Subcutaneous abdominal adipose tissue (tissue), 5 donors: ENCODE data around the gene CDKAL1.
"Not testable (repeated sequence)": the region's sequence is repeated elsewhere in the genome, so short reads cannot be mapped to it uniquely, and the experiment has no call there.

Experiments used
- H3K27ac ChIP-seq: one replicate; pipeline ENCODE4 v1.7.0; 2013; ENCODE audit warnings: low read depth, mild to moderate bottlenecking, inconsistent platforms, low read length, moderate library complexity
- H3K27me3 ChIP-seq, 5 donors: one replicate each; pipeline ENCODE4 v1.7.0; 2013; ENCODE audit warnings: low read length in 5 of 5, inconsistent platforms in 1 of 5; ENCODE audit not compliant: control insufficient read depth in 5 of 5, insufficient read depth in 4 of 5
- H3K36me3 ChIP-seq, 5 donors: one replicate each; pipeline ENCODE4 v1.7.0; 2013; ENCODE audit warnings: low read length in 5 of 5; ENCODE audit not compliant: control insufficient read depth in 5 of 5, insufficient read depth in 5 of 5
- H3K4me1 ChIP-seq, 5 donors: one replicate each; pipeline ENCODE4 v1.7.0; 2013; ENCODE audit warnings: low read length in 5 of 5, mild to moderate bottlenecking in 3 of 5, moderate library complexity in 1 of 5; ENCODE audit not compliant: control insufficient read depth in 5 of 5, insufficient read depth in 5 of 5
- H3K4me3 ChIP-seq, 5 donors: one replicate each; pipeline ENCODE4 v1.7.0; 2013; ENCODE audit warnings: low read length in 5 of 5, low read depth in 1 of 5
- H3K9ac ChIP-seq, 5 donors: one replicate each; pipeline ENCODE4 v1.7.0; 2013; ENCODE audit warnings: low read length in 5 of 5, mild to moderate bottlenecking in 4 of 5, moderate library complexity in 3 of 5
- H3K9me3 ChIP-seq, 5 donors: one replicate each; pipeline ENCODE4 v1.7.0; 2013; ENCODE audit warnings: low read length in 5 of 5; ENCODE audit not compliant: control insufficient read depth in 5 of 5
- donor health status: healthy.
- donor health status: healthy.
- donor health status: healthy.
- donor health status: healthy.
- donor health status: healthy.

CDKAL1 gene

DNA sequence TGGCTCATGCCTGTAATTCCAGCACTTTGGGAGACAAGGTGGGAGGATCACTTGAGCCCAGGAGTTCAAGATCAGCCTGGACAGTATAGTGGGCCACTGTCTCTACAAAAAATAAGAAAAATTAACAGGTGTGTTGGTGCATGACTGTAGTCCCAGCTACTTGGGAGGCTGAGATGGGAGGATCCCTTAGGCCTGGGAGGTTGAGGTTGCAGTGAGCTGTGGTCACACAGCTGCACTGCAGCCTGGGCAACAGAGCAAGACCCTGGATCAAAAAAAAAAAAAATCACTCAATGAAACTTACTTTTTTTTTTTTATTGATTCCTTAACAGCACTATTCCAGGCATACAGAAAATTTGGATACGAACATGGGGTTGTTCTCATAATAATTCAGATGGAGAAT lies 14.0 kb downstream of the CDKAL1 start:
- H3K9me3 ChIP-seq: no peaks in the 10 kb centered on the region
- peaks cover 12 to 34% (median 18%) of the 10 kb centered on the region in 5 donors for H3K36me3 ChIP-seq
- no peaks in the 10 kb centered on the region for H3K27me3 ChIP-seq
- H3K4me3 ChIP-seq: no peak overlapping the region
- H3K9ac ChIP-seq: no peak overlapping the region
- peaks cover 0 to under 1% (median 0%) of the 10 kb centered on the region in 5 donors for H3K4me1 ChIP-seq
- no peak overlapping the region for H3K27ac ChIP-seq

DNA sequence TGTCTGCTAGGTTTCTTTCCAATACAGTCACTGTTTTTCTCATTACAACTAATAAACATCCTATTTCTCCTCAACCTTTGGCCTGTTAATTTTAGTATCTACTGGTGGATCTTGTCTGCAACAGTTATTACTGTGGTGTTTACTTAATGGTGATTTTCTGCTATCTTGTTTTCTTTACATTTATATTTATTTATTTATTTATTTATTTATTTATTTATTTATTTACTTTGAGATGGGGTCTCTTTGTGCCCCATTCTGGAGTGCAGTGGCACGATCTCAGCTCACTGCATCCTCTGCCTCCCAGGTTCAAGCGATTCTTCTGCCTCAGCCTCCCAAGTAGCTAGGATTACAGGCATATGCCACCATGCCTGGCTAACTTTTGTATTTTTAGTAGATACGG lies 15.1 kb downstream of the CDKAL1 start:
- H3K27ac ChIP-seq, H3K4me3 ChIP-seq, H3K9ac ChIP-seq, H3K9me3 ChIP-seq, H3K27me3 ChIP-seq, H3K4me1 ChIP-seq: not testable (repeated sequence)
- peaks cover 12 to 38% (median 18%) of the 10 kb centered on the region in 5 donors for H3K36me3 ChIP-seq

DNA sequence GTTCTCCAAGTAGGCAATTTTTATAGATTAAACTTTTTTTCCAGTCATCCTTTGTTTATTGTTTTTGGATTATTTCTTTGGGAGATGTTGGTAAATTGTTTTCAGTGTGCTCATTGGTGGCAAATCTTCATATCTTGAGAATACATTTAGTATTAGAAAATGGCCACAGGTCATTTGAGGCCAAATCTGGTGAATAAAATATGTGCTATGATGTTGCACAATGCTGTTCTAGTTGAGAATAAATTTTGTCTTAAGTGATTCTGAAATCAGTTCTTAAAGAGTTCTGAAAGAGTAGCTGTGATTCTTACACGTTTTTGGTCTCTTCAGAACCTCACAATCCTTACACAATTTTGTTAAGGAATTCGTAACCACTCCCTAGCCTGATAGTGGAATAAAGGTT lies 20.1 kb downstream of the CDKAL1 start:
- Histone ChIP-seq H3K27me3 (no peaks in the 10 kb centered on the region), H3K9me3 (no peaks in the 10 kb centered on the region), H3K4me3 (no peak overlapping the region), H3K4me1 (peaks cover 0 to 13% (median 0%) of the 10 kb centered on the region in 5 donors), H3K36me3 (peaks cover under 1 to 24% (median 9%) of the 10 kb centered on the region in 5 donors), H3K9ac (no peak overlapping the region), H3K27ac (peak overlapping the region; percentile 46)

DNA sequence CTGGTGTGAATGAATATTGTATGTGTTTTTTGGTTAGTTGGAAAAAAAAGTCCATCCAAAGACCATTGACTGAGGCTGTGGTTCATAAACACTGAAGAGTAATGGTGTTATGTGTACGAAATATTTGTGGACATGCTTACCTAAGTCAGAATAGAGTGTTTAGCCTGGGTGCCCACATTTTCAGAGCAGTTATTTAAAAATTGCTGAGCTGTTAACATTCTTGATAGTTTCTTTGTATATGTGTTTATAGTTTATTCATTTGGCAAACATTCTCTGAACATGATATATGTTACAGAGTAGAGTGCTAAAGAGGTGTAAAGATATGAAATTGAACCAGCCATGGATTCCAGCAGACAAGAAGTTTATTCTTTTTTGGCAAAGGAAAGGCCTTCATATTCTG lies 20.6 kb downstream of the CDKAL1 start:
- Histone ChIP-seq H3K27ac (peak overlapping the region; percentile 46), H3K9ac (no peak overlapping the region), H3K4me1 (peaks cover 0 to 15% (median under 1%) of the 10 kb centered on the region in 5 donors), H3K36me3 (peaks cover 0 to 24% (median 9%) of the 10 kb centered on the region in 5 donors), H3K27me3 (no peaks in the 10 kb centered on the region), H3K9me3 (no peaks in the 10 kb centered on the region), H3K4me3 (no peak overlapping the region)

DNA sequence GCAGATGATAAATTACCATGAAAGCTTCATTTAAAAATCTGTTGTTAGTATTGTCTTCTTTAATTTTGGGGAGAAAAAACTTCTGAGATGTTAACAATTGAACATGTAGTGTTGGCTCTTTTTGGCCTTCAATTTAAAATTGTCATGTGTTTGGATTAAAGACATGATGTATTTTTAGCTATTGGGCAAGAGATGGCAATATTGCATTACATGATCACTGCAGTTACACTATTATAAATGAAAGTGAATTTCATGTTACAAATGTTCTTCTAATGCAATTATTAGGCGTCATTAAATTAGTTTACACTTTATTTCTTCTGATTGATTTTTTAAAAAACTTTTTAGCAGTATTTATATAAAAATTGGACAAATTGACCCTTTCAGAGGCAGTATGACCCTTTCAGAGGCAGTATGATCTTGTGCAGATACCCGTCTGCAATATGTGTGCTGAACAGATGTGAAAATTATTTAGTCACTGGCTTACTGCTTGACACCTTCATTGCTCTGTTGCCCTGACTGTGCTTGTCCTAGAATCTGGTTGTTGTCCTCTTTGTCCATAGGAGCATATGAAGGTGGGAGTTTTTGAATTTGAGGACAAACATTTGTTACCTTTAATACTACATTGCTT lies 25.8 kb downstream of the CDKAL1 start:
- no peaks in the 10 kb centered on the region for H3K27me3 ChIP-seq

DNA sequence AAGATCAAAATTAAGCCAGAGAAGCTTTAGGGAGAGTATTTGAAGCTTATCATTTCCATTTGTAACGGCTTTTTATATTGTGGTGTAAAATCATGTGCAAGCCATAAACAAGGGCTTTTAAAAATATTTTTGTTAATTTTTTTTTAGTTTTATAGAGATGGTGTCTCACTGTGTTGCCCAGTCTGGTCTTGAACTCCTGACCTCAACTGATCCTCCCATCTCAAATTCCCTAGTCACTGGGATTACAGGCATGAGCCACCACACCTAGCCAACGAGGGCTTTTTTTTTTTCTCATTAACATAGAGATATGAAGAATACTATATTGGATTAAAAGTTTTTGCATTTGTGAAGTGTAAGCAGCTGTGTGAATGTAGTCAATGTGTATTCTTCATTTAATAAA lies 29.1 kb downstream of the CDKAL1 start:
- Histone ChIP-seq H3K4me1 (peaks cover 0 to 14% (median 5%) of the 10 kb centered on the region in 5 donors), H3K27me3 (no peaks in the 10 kb centered on the region), H3K36me3 (peaks cover 0 to 4% (median 0%) of the 10 kb centered on the region in 5 donors), H3K9ac (no peak overlapping the region), H3K27ac (no peak overlapping the region), H3K9me3 (no peaks in the 10 kb centered on the region), H3K4me3 (no peak overlapping the region)

More for the DNA sequence above, 25.8 kb downstream of the CDKAL1 start:
- peaks cover 0 to 11% (median 0%) of the 10 kb centered on the region in 5 donors for H3K36me3 ChIP-seq
- H3K4me3 ChIP-seq: no peak overlapping the region
- no peak overlapping the region for H3K27ac ChIP-seq
- H3K9ac ChIP-seq: peak overlapping the region in 2 of 5 donors; percentile 25 to 63
- no peaks in the 10 kb centered on the region for H3K9me3 ChIP-seq
- peaks cover 0 to 14% (median 5%) of the 10 kb centered on the region in 5 donors for H3K4me1 ChIP-seq

DNA sequence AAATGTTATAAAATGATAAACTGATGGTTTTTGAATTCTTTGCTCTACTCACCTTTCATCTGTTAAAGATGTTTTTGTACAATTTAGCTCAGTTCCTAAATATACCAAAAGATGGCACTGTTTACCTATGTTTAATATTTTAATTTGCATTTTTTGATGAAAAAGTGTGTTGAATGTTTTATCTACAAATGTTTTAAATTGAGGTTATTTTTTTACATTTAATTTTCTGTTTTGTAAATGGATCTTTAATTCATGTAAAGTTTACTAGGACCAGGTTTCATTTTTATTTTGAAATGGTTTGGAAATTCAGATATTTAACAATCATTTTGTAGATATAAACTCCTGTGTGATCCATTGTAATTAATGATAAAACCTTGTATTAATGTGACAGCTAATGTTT lies 30.0 kb downstream of the CDKAL1 start:
- Histone ChIP-seq H3K9ac (no peak overlapping the region), H3K36me3 (peaks cover 0 to under 1% (median 0%) of the 10 kb centered on the region in 5 donors), H3K4me1 (peaks cover 0 to 13% (median 5%) of the 10 kb centered on the region in 5 donors), H3K4me3 (no peak overlapping the region), H3K27me3 (no peaks in the 10 kb centered on the region), H3K9me3 (no peaks in the 10 kb centered on the region), H3K27ac (no peak overlapping the region)

DNA sequence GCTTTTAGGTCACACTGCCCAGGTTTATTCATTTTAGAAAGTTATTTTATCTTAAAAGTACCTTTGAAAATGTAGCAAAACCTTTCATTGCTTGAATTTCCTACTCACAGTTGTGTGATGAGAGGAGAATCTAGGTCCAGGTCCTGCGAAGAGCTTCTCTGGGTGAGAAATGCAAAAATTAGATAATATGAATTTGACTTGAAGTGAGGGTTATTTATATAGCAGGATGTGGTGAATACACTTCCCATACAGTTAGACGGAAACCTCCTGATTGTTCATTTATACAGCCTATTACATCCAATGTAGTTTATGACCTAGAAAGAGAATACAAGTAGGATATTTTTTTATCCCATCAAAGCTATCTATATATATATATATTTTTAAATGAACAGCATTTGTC lies 30.5 kb downstream of the CDKAL1 start:
- H3K36me3 ChIP-seq: peaks cover 0 to 2% (median 0%) of the 10 kb centered on the region in 5 donors
- peaks cover 0 to 8% (median 5%) of the 10 kb centered on the region in 5 donors for H3K4me1 ChIP-seq
- no peak overlapping the region for H3K9ac ChIP-seq
- no peaks in the 10 kb centered on the region for H3K27me3 ChIP-seq
- no peak overlapping the region for H3K27ac ChIP-seq
- no peaks in the 10 kb centered on the region for H3K9me3 ChIP-seq
- H3K4me3 ChIP-seq: no peak overlapping the region

DNA sequence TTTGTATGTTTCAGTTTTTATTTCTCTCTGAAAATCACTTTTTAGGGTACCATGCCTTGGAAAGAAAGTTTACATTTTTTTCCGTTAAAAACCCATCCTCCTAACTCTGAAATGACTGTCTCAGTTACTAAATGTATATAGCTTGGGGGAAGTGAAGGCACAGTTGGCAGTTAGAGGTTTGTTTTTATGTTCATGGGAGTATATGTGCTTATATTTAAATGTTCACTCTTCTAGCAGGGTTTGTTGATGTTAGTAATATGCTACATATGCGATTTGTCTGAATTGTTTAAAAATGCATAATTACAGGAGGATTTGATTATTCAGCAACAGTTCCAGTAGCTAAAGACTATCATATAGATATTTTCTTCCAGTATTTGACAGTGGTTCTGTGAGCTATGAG lies 31.1 kb downstream of the CDKAL1 start:
- Histone ChIP-seq H3K36me3 (peaks cover 0 to 2% (median 0%) of the 10 kb centered on the region in 5 donors), H3K4me3 (no peak overlapping the region), H3K4me1 (peaks cover 0 to 2% (median 0%) of the 10 kb centered on the region in 5 donors), H3K27me3 (no peaks in the 10 kb centered on the region), H3K9me3 (no peaks in the 10 kb centered on the region), H3K9ac (no peak overlapping the region), H3K27ac (no peak overlapping the region)

DNA sequence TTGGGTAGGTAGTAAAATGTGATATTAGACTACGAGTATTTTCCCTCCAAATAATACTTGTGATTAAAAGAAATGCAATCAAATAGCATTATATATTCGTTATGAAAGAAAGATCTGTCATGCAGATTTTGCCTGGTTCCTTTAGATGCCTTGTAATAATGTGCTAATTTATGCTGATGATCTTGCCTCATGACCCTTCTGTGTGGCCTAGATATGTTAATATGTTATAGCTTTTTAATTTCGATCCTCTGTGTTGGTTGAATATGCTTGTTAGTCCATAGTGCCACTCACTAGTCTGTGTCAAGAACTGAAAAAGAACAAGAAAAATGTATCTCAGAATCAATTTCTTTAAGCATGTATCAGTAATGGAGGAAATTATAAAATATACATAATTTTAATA lies 31.9 kb downstream of the CDKAL1 start:
- no peaks in the 10 kb centered on the region for H3K4me1 ChIP-seq
- H3K4me3 ChIP-seq: no peak overlapping the region
- H3K9me3 ChIP-seq: no peaks in the 10 kb centered on the region
- H3K27me3 ChIP-seq: no peaks in the 10 kb centered on the region
- no peak overlapping the region for H3K9ac ChIP-seq
- peaks cover 0 to 2% (median 0%) of the 10 kb centered on the region in 5 donors for H3K36me3 ChIP-seq
- H3K27ac ChIP-seq: no peak overlapping the region
